Skeletal muscle tissue (tissue), 4 donors: ENCODE results near the gene IP6K1. TPM values are rescaled to one million over a fixed set of nuclear protein-coding genes. Genes with fewer than 3 reads are reported as not detected.
"Not testable (repeated sequence)": the region's sequence is repeated elsewhere in the genome, so short reads cannot be mapped to it uniquely, and the experiment has no call there.

Source experiments
- H3K27ac ChIP-seq: one replicate; pipeline ENCODE4 v1.7.0; 2013; ENCODE audit warnings: mild to moderate bottlenecking, low read depth, low read length, inconsistent platforms
- H3K27me3 ChIP-seq, 3 donors: one replicate each; pipeline ENCODE4 v1.7.0; 2013; ENCODE audit warnings: low read length in 3 of 3; ENCODE audit not compliant: control insufficient read depth in 3 of 3, insufficient read depth in 3 of 3
- H3K36me3 ChIP-seq, 3 donors: one replicate each; pipeline ENCODE4 v1.7.0; 2013; ENCODE audit warnings: low read length in 3 of 3; ENCODE audit not compliant: control insufficient read depth in 3 of 3, insufficient read depth in 3 of 3
- H3K4me1 ChIP-seq, 3 donors: one replicate each; pipeline ENCODE4 v1.7.0; 2013; ENCODE audit warnings: low read length in 3 of 3, mild to moderate bottlenecking in 3 of 3; ENCODE audit not compliant: control insufficient read depth in 3 of 3, insufficient read depth in 3 of 3
- H3K4me3 ChIP-seq, 3 donors: one replicate each; pipeline ENCODE4 v1.7.0; 2013; ENCODE audit warnings: low read length in 3 of 3
- H3K9ac ChIP-seq, 3 donors: one replicate each; pipeline ENCODE4 v1.7.0; 2013; ENCODE audit warnings: low read length in 3 of 3, mild to moderate bottlenecking in 3 of 3, moderate library complexity in 2 of 3, low read depth in 1 of 3
- H3K9me3 ChIP-seq, 3 donors: one replicate each; pipeline ENCODE4 v1.7.0; 2013; ENCODE audit warnings: low read length in 3 of 3; ENCODE audit not compliant: control insufficient read depth in 3 of 3
- total RNA-seq: library from RNA; depleted of rRNA; stranded (reverse); fragments of >200 nt; gene quantifications from one replicate; pipeline ENCODE4 v1.2.3, GENCODE V29; 2014
- donor health status: Osteomylitis.

Gene IP6K1
- total RNA-seq, 1 donor from 2014 or later = 23.5 TPM

DNA sequence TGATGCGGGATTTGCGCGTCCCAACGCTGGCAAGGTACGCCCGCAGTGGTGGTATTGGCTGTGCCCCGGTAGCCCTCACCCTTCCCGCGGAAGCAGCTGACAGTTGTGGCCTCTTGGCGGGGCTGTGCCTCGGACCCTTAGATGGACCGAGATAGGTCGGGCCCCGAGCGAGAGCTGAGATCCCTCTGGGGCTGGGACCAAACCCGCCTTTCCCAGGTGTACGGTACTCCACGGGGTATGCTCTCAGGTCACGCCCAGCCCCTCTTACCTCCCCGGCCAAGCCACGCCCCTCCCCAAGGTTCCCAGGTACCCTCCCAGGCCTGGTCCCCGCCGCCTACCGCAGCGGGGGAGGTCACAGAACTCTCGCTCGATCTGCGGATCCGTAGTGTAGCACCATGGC is 100.0 kb downstream of the IP6K1 start:
- not testable (repeated sequence) for H3K9me3 ChIP-seq, H3K27ac ChIP-seq, H3K27me3 ChIP-seq
- Histone ChIP-seq H3K36me3 (peaks cover 28 to 32% (median 29%) of the 10 kb centered on the region in 3 donors), H3K4me3 (peak overlapping the region; percentile 35 to 38 (median 36)), H3K9ac (peak overlapping the region in 1 of 3 donors; percentile 45), H3K4me1 (peaks cover 26 to 36% (median 34%) of the 10 kb centered on the region in 3 donors)

DNA sequence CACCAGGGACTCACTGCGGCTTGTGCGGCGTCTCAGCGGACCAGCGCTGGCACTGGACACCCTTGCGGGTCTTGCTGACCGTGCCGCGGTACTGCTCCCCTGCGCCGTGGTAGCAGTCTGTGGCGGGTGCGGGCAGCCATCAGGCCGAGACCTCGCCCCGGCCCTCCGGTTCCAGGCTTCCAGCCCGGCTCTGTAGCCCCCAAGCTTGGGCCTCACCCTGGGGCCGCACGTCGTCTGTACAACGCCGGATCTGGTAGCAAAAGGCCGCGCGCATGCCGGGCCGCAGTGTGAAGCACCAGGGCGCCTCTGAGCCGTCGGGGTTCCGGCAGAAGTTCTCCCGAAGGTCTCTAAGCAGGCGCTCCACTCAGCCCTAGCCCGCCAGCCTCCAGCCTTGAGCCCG is 100.5 kb downstream of the IP6K1 start:
- not testable (repeated sequence) for H3K9ac ChIP-seq, H3K27me3 ChIP-seq, H3K4me3 ChIP-seq, H3K27ac ChIP-seq, H3K9me3 ChIP-seq
- peaks cover 33 to 37% (median 34%) of the 10 kb centered on the region in 3 donors for H3K36me3 ChIP-seq
- H3K4me1 ChIP-seq = peaks cover 21 to 32% (median 29%) of the 10 kb centered on the region in 3 donors

DNA sequence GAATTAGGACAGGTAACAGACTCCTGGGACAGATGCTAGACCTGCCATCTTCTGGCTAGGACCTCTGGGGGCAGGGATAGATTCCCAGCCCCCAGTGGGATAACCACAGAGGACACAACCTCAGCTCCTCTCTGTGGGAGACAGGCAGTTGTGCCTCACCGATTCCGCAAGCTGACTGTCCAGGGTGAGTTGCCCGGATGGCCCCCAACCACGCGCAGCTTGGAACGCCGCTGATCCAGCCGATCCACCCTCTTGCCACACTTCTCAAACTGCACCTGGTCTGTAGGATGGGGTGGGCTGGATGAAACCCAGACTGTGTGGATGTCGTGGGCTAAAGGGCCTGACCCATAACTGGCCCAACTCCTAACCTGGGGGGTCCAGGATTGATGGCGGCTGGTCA is 101.2 kb downstream of the IP6K1 start:
- H3K27ac ChIP-seq, H3K9ac ChIP-seq, H3K4me3 ChIP-seq, H3K27me3 ChIP-seq, H3K9me3 ChIP-seq: not testable (repeated sequence)
- H3K4me1 ChIP-seq = peaks cover 14 to 32% (median 23%) of the 10 kb centered on the region in 3 donors
- H3K36me3 ChIP-seq = peaks cover 41 to 44% (median 41%) of the 10 kb centered on the region in 3 donors

DNA sequence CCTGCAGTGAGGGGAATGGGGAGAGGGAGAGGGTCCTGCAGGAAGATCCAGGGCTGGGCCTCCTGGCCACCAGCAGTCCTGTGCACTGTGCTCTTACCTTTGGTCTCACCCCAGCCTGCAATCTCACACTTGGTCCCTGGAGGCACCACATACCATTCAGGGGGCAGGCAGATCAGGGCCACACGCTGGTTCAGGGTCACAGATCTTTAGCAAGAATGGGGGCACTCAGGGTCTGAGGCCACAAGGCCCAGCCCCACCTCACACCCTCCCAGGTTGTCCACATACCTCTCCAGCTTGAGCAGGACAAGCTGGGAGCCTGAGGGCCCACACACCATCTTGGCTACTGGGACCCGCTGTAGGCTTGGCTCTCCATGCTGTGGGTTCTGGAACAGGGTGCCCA is 101.9 kb downstream of the IP6K1 start:
- peaks cover 10 to 30% (median 23%) of the 10 kb centered on the region in 3 donors for H3K4me1 ChIP-seq
- H3K9me3 ChIP-seq, H3K27ac ChIP-seq, H3K9ac ChIP-seq, H3K27me3 ChIP-seq, H3K4me3 ChIP-seq: not testable (repeated sequence)
- H3K36me3 ChIP-seq = peaks cover 47 to 50% (median 48%) of the 10 kb centered on the region in 3 donors

DNA sequence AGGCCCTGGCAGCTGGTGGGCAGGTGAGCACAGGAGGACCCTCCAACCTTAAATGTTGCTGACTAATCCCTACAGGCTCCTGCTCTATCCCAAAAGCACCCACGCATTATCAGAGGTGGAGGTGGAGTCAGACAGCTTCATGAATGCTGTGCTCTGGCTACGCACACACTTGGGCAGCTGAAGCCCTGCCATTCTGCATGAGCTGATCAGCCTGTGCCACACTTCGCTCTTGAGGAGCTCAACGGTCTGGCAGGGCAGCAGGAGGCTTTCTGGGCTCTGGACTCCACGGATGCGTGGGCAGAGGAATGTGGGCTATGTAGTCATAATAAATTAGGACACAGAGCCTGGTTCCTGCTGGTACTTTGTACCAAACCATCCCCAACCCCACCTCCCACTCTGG is 103.2 kb downstream of the IP6K1 start:
- H3K36me3 ChIP-seq = peaks cover 60 to 63% (median 61%) of the 10 kb centered on the region in 3 donors
- peaks cover 4 to 20% (median 13%) of the 10 kb centered on the region in 3 donors for H3K4me1 ChIP-seq
- H3K4me3 ChIP-seq = no peak overlapping the region
- no peak overlapping the region for H3K27ac ChIP-seq
- no peaks in the 10 kb centered on the region for H3K9me3 ChIP-seq
- H3K9ac ChIP-seq = no peak overlapping the region
- H3K27me3 ChIP-seq = no peaks in the 10 kb centered on the region

DNA sequence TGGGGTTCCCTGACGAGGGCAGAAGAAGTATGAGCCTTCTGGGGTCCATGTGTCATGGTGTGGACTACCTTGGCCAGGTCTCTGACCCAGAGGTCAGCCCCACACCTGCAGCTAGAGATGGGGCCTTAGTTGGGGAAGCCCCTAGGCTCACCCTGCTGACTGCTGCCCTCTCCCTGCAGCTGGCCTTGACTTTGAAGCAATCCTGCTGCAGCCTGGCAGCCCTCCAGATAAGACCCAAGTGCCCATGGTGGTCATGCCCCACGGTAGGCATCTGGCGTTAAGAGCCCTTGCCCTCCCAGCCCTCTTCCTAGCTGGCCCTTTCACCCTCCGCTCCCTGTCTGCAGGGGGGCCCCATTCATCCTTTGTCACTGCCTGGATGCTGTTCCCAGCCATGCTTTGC is 104.8 kb downstream of the IP6K1 start:
- H3K27ac ChIP-seq = no peak overlapping the region
- peaks cover 76 to 78% (median 77%) of the 10 kb centered on the region in 3 donors for H3K36me3 ChIP-seq
- peaks cover 0 to 13% (median 3%) of the 10 kb centered on the region in 3 donors for H3K4me1 ChIP-seq
- no peaks in the 10 kb centered on the region for H3K27me3 ChIP-seq
- H3K9me3 ChIP-seq = no peaks in the 10 kb centered on the region
- H3K9ac ChIP-seq = no peak overlapping the region
- H3K4me3 ChIP-seq = no peak overlapping the region

DNA sequence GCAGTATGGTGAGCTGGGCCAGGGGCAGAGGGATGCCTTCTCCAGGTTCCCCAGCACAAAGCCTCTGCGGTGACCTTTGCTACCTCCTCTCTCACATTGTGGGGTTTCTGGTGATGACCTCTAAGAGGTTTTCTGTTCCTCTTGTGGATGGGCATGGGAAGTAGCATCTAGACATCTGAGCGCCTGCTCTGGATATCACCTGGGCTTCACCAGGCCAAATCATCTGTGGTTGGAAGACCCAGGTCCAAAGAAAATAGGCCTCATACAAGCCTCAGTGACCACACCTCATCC is 105.2 kb downstream of the IP6K1 start:
- Histone ChIP-seq H3K27ac (no peak overlapping the region), H3K9ac (no peak overlapping the region), H3K4me3 (no peak overlapping the region), H3K4me1 (peaks cover 0 to 16% (median 0%) of the 10 kb centered on the region in 3 donors), H3K36me3 (peaks cover 80 to 82% (median 81%) of the 10 kb centered on the region in 3 donors), H3K9me3 (no peaks in the 10 kb centered on the region), H3K27me3 (no peaks in the 10 kb centered on the region)

DNA sequence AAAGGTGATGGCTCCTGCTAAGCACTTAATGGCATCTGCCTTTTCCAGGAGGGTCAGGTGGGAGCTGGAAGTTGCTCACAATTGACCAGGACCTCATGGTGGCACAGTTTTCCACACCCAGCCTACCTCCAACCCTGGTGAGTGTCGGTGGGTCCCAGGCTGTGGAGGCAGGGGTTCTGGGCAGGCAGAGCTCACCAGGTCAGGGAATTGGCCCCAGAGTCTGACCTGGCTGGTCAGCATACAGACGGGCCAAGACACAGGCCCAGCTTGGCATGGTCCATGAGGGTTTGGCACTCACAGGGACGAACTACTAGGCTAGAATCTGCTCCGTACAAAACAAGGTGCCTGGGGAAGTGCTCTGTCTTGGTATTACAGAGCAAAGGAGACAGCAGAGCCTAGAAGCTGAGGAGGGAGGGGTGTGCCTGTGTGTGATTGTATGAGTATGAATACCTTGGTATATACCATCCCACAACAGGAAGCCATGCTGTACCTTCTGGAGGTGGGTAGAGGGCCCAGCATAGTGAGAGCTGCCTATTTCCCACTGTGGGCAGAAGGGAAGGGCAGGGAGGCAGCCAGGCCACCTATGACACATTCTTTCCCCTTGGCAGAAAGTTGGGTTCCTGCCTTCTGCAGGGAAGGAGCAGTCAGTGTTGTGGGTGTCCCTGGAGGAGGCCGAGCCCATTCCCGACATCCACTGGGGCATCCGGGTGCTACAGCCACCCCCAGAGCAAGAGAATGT is 105.7 kb downstream of the IP6K1 start:
- Histone ChIP-seq H3K27ac (no peak overlapping the region), H3K36me3 (peaks cover 85 to 87% (median 86%) of the 10 kb centered on the region in 3 donors), H3K27me3 (no peaks in the 10 kb centered on the region), H3K4me3 (no peak overlapping the region), H3K4me1 (peaks cover 0 to 18% (median 0%) of the 10 kb centered on the region in 3 donors), H3K9ac (no peak overlapping the region), H3K9me3 (no peaks in the 10 kb centered on the region)

DNA sequence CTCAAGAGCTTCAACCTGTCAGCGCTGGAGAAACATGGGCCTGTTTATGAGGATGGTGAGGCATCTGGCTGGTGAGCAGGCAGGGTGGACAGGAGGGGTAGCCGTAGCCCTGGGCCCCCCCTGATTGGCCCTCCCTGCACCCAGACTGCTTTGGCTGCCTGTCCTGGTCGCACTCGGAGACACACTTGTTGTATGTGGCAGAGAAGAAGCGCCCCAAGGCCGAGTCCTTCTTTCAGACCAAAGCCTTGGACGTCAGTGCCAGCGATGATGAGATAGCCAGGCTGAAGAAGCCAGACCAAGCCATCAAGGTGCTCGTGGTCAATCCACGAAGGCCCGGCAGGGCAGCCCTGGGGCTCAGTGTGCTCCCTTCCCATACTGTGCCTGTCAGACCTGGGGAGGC is 110.4 kb downstream of the IP6K1 start:
- H3K36me3 ChIP-seq = peaks cover 53 to 57% (median 55%) of the 10 kb centered on the region in 3 donors

DNA sequence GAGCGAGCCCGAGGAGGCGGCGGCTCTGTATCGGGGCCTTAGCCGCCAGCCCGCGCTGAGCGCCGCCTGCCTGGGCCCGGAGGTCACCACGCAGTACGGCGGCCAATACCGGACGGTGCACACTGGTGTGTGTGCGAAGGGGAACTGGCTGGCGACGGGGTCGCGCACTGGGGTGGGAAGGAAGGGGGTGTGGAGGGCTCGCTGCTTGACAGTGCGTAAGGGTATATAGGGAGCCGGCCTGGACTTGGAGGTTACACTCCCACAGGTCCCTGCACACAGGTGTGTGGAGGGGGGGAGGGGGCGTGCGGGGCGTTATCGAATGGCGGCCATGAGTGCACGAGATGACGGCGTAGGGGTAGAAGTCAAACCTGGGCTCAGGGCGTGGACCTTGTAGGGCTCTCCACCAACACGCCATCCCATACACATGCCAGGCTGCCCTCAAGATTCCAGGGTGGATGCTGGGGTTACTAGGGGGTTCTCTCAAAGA is 111.8 kb downstream of the IP6K1 start:
- Histone ChIP-seq H3K4me3 (peak overlapping the region; percentile 78 to 95 (median 91)), H3K4me1 (peaks cover 16 to 37% (median 18%) of the 10 kb centered on the region in 3 donors), H3K27ac (peak overlapping the region; percentile 93), H3K9ac (peak overlapping the region; percentile 77 to 92 (median 85)), H3K36me3 (peaks cover 40 to 43% (median 41%) of the 10 kb centered on the region in 3 donors), H3K9me3 (no peaks in the 10 kb centered on the region), H3K27me3 (peaks cover 0 to under 1% (median 0%) of the 10 kb centered on the region in 3 donors)

More for the DNA sequence above, 110.4 kb downstream of the IP6K1 start:
- H3K4me3 ChIP-seq = no peak overlapping the region
- H3K9ac ChIP-seq = no peak overlapping the region
- no peak overlapping the region for H3K27ac ChIP-seq
- H3K4me1 ChIP-seq = peaks cover 16 to 46% (median 18%) of the 10 kb centered on the region in 3 donors
- H3K27me3 ChIP-seq = no peaks in the 10 kb centered on the region
- H3K9me3 ChIP-seq = no peaks in the 10 kb centered on the region
